NCI-H1930 (cell line): ENCODE data around the gene PDE7B.
A peak's percentile ranks its signal among the peaks of the same experiment; 100 is the strongest.
"Not testable (repeated sequence)": the region's sequence is repeated elsewhere in the genome, so short reads cannot be mapped to it uniquely, and the experiment has no call there.

ENCODE experiments used
- DNase-seq, 2 experiments: peaks; one replicate each; lab custom pipeline; 2025; lab: John Stamatoyannopoulos, UW

PDE7B gene

DNA sequence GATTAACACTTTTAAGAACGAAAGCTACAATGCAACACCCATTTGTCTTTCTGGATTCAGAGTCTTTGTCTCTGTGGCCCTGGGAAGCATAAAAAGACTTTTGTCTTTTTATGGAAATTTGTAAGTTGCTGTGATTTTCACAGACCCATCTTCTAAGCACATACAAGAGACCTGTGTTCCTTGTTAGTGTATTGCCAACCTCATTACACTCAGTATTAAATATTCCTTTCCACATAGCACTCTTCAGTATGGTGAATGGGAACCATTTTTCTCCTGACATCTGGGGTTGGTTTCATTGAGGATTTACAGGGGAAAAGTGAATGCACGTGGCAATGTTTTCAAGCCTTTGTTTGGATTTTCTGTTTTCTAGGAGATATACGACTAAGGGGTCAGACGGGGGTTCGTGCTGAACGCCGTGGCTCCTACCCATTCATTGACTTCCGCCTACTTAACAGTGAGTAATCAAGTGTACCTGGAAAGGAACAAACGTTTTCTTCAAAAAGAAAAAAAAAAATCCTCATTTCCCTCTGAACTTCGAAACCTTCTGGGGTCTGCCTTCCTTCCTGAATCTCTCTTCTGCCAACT is 257.0 kb downstream of the PDE7B start:
- no peak for DNase-seq

- no peak for DNase-seq
Measured at GRCh38 chr6:136111831-136112230, 260.3 kb downstream of the PDE7B start.

DNA sequence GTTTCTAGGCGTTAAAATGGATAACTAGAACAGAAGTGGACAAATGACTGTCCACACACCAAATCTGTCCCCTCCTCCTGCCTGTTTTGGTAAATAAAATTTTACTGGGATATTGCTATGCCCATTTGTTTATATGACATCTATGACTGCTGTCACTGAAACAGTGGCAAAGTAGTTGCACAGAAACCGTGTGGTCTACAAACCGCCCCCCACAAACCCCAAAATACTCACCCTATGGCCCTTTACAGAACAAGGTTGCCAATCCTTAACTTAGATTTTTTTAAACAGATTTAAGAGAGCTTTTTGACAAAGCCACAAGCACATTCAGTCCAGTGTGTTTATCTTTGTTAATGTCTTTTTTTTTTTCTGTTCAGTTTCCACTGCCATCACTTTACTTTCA is 260.8 kb downstream of the PDE7B start:
- no peak for DNase-seq

DNA sequence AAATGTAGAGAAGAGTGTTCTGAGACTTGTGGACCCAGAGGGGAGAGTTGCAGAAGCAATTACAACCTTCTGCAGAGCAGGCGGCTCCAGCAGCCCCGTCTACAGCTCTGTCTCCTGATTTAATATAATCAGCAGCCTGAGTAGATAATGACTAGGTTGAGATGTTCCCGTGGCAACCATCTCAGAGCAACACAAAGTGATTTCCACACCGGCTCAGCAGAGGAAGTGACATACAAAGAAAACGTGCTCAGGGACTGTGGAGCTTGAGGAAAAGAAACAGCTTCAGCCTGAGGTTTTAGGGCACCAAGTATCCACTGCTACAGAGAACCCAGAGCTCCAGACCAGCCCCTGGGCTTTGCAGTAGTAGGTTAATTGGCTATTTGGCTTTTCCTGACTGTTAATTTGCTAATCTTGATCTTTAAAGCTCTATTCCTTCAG is 262.3 kb downstream of the PDE7B start:
- DNase-seq, result peak; percentile 86 to 88

GRCh38 chr6:136114661-136115060 is 263.2 kb downstream of the PDE7B start:
- DNase-seq, result peak in 1 of 2 experiments; percentile 21

- no peak for DNase-seq
Measured at GRCh38 chr6:136115941-136116340, 264.4 kb downstream of the PDE7B start.

DNA sequence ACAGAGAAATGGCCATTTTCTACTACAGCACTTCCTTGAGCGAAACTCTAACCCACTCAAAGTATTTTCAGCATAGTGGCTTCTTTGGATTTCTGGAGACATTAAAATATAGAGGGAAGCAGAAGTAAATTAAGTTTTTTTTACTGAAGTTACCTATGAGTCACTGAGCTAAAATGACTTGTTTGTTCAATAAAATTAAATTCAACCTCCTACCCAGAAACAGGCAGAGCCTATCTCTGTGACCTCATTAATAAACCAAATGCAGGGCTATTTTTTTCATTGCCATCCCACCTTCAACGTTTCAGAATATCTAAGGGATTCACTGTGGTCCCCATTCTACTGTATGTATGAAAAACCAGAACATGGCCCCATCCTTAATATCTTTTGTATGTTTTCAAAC is 265.6 kb downstream of the PDE7B start:
- no peak for DNase-seq

- DNase-seq, result no peak
Measured at GRCh38 chr6:136118787-136119186, 267.3 kb downstream of the PDE7B start.

DNA sequence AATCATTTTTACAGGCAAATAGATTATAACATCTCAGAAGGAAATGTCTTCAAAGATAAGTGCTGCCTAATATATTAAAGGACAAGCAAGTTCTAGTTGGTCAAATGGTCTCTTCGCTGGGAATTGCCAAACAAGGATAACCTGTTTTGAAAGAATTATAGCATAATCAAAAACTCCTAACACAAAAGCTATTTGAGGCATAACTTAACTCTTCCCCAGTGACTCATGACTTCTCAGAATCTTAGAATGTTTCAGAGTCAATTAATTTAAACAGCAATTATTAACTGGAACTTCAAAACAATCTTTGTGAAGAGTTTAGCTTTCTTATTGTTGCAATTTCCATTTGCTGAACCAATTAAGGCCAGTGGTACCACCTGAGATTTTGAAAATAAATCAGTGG is 272.0 kb downstream of the PDE7B start:
- DNase-seq, result no peak

DNA sequence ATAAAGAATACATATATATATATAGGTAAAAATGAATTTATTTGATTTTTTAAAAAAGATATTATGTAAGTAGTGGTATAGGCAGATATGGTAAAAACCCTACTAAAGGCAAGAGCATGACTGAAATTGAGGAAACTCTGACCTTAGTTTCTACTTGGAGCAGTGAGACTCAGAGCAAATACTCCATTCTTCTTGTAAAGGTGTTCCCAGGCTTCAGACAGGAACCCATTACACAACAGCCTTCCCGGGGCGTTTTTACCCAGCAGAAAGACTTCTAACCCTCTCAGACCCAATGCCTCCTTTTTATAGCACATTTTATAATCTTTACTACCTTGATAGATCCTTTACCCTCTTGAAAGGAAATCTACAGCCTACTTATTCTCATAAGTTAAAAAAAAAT is 274.1 kb downstream of the PDE7B start:
- no peak for DNase-seq

GRCh38 chr6:136127873-136128272 is 276.4 kb downstream of the PDE7B start:
- no peak for DNase-seq

- DNase-seq, result no peak
Measured at GRCh38 chr6:136129365-136129764, 277.9 kb downstream of the PDE7B start.

DNA sequence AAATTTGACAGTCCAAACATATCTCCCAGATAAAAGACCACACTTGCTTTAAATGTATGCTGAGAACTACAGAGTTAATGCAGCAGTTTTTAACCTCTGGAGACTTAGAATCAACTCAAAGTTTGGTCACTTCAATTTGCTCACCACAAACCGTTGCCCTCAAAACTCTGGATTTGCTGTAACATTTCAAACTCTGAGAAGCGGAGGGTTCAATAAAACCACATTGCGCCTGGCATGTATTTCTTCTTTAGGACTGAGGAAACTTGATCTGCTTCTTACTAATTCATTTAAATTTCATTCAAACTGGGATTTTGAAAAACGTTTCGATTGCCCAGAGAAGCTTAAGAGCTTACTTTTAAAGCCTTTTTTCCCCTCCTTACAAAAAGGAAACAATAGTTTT is 282.8 kb downstream of the PDE7B start:
- DNase-seq, result no peak

DNA sequence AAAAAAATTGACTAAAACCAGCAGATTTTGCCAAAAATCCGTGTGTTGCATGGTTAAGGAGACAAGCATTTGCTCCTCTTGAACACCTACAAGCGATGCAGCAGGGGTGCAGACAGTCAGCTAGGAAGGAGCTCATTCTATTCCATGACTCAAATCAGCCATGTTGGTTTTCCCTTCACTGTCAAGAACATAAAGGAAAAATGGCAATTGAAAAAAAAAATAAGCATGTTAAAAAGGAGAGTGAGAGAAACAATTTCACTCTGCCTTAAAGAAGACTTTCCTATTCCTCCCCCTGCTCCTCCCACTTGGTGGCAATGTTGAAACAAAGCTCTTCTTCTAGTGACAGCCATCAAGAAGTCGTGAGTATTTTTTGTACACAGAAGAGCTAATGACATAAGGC is 283.2 kb downstream of the PDE7B start:
- DNase-seq, result no peak

GRCh38 chr6:136136274-136136673 is 284.8 kb downstream of the PDE7B start:
- no peak for DNase-seq

- no peak for DNase-seq
Measured at GRCh38 chr6:136137008-136137692, 285.6 kb downstream of the PDE7B start.

DNA sequence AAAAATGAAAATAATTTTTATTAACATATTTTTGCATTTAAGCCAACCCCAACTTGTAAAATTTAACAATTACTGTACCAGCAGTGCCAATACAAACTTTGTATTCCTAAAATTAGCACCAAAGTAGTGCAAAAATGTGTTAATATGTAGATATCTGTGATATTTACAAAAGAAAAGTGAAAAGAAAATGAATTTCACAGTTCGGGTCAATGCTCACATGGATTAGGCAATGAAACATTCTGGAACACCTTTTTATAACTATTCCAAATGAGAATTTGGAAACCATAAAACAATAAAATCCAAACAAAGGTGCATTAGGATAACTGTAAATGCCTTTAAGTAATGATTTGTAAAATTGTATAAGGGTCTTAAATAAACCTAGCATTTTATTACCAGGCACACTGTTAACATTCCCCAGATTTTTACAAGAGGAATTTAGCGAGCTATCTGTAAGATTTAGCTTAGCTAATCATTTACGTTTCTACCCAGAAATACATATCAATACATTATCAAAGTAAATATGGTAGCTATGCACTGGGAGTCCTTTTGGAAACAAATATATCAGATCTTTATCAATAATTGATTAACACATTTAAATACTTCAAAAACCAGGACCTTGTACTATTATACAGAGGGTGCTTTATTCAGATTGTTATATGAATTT is 286.4 kb downstream of the PDE7B start:
- DNase-seq, result no peak

- not testable (repeated sequence) for DNase-seq
Measured at GRCh38 chr6:136139111-136139510, 287.6 kb downstream of the PDE7B start.

- DNase-seq, result no peak
Measured at GRCh38 chr6:136144251-136145023, 292.9 kb downstream of the PDE7B start.

- DNase-seq, result no peak
Measured at GRCh38 chr6:136146130-136146529, 294.6 kb downstream of the PDE7B start.

- DNase-seq, result no peak
Measured at GRCh38 chr6:136147342-136147741, 295.8 kb downstream of the PDE7B start.

- no peak for DNase-seq
Measured at GRCh38 chr6:136148051-136148450, 296.6 kb downstream of the PDE7B start.

GRCh38 chr6:136148523-136148922 is 297.0 kb downstream of the PDE7B start:
- no peak for DNase-seq
